Measurements from ENCODE around the gene FXYD2.

FXYD2 gene

GRCh38 chr11:117834838-117835443 lies 10.4 kb upstream of the FXYD2 start:
- no peak for DNase-seq

GRCh38 chr11:117834068-117834810 lies 9.7 kb upstream of the FXYD2 start:
- no peak for DNase-seq

GRCh38 chr11:117833401-117833891 lies 8.9 kb upstream of the FXYD2 start:
- DNase-seq = peak; percentile 31

- DNase-seq = no peak
Measured at GRCh38 chr11:117832511-117832910, 8.0 kb upstream of the FXYD2 start.

GRCh38 chr11:117831661-117832415 lies 7.3 kb upstream of the FXYD2 start:
- no peak for DNase-seq

- DNase-seq = no peak
Measured at GRCh38 chr11:117830674-117831351, 6.3 kb upstream of the FXYD2 start.

- DNase-seq = no peak
Measured at GRCh38 chr11:117830072-117830471, 5.5 kb upstream of the FXYD2 start.

GRCh38 chr11:117829369-117829725 lies 4.8 kb upstream of the FXYD2 start:
- no peak for DNase-seq

- no peak for DNase-seq
Measured at GRCh38 chr11:117828611-117829368, 4.2 kb upstream of the FXYD2 start.

GRCh38 chr11:117827521-117828511 lies 3.3 kb upstream of the FXYD2 start:
- no peak for DNase-seq

- no peak for DNase-seq
Measured at GRCh38 chr11:117826832-117827231, 2.3 kb upstream of the FXYD2 start.

- no peak for DNase-seq
Measured at GRCh38 chr11:117826190-117826570, 1.6 kb upstream of the FXYD2 start.

- no peak for DNase-seq
Measured at GRCh38 chr11:117825538-117826189, 1.1 kb upstream of the FXYD2 start.

- DNase-seq = no peak
Measured at GRCh38 chr11:117823946-117824420, 561 bp downstream of the FXYD2 start.

GRCh38 chr11:117823294-117823945 lies 1.1 kb downstream of the FXYD2 start:
- DNase-seq = peak; percentile 26

GRCh38 chr11:117822074-117823033 lies 2.2 kb downstream of the FXYD2 start:
- peak; percentile 50 for DNase-seq

- DNase-seq = no peak
Measured at GRCh38 chr11:117821431-117821830, 3.1 kb downstream of the FXYD2 start.

- no peak for DNase-seq
Measured at GRCh38 chr11:117820516-117820915, 4.0 kb downstream of the FXYD2 start.

- DNase-seq = no peak
Measured at GRCh38 chr11:117820071-117820470, 4.5 kb downstream of the FXYD2 start.

Data from RPMI8226 (cell line).